CD4-positive, alpha-beta T cell treated with Interleukin-17A for 4 hours (primary cell): ENCODE measurements around the gene NAA10.
"Not testable (repeated sequence)": the region's sequence is repeated elsewhere in the genome, so short reads cannot be mapped to it uniquely, and the experiment has no call there.

Source experiments
- DNase-seq: peaks from one replicate; pipeline ENCODE4 v3.0.0-alpha.2; 2020; ENCODE audit warnings: mixed read lengths

NAA10 gene

GRCh38 chrX:153934762-153935325 is at the start of gene NAA10:
TSS of gene NAA10 (minus strand) at chrX:153935037. CDS start at chrX:153934904, 133 bp downstream.
- peak; percentile 73 for DNase-seq

GRCh38 chrX:153983321-153983801 is 48.5 kb upstream of the NAA10 start:
- DNase-seq: peak; percentile 33

- peak; percentile 80 for DNase-seq
Observed at GRCh38 chrX:153981771-153982533, 47.1 kb upstream of the NAA10 start.

- DNase-seq: no peak
Observed at GRCh38 chrX:153981231-153981630, 46.4 kb upstream of the NAA10 start.

GRCh38 chrX:153980394-153980793 is 45.6 kb upstream of the NAA10 start:
- DNase-seq: not testable (repeated sequence)

DNA sequence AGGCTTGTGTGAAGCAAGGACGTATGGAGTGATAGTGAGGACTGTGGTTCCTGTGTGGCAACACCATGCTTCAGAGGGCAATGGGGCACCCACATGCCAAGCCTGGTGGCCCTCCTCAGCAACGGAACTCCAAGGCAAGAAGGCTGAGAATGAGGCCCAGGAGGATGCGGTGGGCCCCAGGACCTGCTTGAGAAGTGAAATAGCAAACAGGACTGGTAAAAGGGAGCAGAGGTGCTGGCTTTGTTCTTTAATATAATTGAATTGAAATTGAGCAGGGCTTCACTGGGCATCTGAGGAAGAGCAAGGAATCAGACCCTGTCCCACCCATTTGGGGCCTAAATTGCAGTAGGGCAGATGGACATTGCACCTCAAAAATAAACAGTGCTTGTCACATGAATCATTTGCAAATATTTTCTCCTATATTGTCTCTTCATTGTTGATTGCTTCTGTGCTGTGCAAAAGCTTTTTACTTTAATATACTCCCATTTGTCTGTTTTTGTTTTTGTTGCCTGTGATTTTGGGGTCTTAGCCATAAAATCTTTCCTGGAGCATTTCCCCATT is 40.0 kb upstream of the NAA10 start:
- no peak for DNase-seq

- DNase-seq: no peak
Observed at GRCh38 chrX:153974003-153974725, 39.3 kb upstream of the NAA10 start.

DNA sequence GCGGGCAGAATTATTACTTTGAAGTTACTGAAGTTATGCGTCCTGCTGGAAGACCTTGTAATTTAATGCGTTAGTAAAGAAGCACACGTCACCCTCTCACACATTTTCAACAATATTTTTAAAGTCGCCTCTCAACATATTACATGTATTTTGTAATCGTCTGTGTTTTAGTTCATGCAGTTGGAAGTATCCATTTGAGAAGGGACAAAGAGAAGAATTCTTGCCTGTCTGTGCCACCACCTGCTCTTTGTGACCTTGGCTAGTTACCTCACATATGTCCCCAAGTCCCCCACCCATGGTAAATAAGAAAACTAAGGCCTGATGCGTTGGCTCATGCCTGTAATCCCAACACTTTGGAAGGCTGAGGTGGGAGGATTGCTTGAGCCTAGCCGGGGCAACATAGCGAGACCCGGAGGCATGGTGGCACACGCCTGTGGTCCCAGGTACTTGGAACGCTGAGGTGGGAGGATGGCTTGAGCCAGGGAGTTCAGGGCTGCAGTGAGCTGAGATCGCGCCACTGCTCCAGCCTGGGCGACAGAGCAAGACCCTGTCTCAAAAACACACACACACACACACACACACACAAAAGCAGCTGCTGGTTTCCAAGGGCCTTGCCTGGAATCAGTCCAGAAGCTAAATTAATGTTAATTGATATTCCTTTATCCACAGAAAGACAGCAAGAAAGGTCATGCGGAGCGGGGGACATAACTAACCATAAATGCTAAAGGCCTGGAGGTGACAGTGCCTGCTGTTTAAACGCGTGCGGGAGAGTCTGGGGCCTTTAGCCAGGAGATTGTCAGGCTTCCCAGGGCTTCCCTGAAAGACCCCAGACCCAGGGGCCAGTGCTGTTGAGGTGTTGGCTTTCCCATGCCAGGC is 38.5 kb upstream of the NAA10 start:
- no peak for DNase-seq

DNA sequence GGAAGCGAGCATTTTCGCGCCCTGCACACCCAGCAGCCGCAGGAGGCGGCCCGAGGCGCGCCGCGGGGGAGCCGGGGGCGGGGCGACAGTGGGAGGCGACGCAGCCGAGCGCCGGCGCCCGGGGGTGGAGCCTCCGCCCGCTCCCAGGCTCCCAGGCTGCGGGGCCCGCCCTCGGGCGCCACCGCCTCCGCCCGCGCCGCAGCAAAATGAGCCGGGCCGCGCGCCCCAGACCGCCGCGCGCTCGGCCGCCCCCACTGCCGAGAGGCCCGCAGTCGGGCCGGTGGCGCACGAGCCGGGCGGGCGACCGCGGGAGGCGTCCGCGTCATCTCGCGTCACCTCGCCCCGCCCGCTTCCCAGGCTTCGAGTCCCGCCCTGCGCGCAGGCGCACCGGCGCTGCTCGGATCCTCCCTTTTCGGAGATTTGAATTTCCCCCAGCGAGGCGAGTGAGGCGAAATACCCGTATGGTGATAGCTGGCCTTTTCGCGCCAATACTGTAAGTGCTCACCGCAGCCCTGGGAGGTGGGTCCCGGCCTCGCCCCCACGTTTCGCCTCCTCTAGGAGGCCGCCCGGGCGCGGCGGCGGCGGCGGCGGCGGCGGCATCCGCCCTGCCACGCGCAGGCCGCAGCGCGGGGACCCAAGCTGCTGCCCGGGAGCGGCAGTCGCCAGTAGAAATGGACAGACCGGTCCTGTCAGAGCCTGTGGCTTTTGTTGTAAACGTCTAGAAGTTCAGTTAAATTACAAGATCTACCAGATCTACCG is 37.7 kb upstream of the NAA10 start, which contains the start of gene TMEM187:
TSS of gene TMEM187 (plus strand) at position 387 of the 759 bp plus-strand sequence. CDS start 9,309 bp downstream, outside the sequence.
- DNase-seq: peak; percentile 92

DNA sequence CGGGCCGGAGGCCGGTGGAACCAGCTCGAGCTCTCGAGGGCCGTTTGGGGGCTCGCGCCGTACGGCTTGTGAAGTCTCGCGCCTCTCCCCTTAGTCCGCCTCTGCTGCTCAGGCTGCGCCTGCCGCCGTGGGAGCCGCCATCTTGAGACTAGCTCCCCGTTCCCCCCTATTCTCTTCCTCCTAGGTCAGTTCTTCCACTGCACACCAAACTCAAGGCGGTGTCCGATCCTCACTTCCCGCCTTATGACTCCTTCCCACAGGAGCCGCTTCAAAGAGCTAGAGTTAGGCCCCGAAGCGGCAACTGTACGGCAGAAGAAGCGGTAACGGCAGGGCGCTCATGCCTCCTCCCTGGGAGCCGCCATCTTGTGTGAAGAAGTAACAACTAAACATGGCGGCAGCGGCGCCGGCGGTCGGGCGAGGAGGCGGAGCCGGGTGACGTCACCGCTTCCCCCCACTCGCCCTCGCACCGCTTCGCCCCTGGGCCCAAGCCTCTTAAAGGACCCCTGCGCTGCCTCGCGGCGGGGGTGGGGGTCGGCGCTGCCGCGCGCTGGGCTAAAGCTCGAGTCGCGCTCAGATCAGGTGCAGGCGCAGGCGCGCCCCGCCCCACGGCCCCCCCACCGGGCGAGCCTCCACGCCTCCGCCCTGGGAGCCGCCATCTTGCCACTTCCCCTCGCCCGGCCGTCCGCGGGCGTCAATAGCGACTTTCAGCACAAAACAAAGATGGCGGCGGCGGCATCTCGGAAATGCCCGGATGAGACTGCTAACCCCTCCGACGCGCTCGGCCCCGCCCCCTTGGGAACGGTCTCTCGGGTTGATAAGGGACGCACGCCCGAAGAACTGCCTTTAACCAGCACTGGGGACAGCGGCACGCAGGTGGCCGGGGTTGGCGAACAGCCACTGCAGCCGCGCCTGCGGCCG is 36.9 kb upstream of the NAA10 start, which contains the start of gene HCFC1:
TSS of gene HCFC1 (minus strand) at position 369 of the 918 bp plus-strand sequence. CDS start 978 bp downstream, outside the sequence.
- peak; percentile 95 for DNase-seq

DNA sequence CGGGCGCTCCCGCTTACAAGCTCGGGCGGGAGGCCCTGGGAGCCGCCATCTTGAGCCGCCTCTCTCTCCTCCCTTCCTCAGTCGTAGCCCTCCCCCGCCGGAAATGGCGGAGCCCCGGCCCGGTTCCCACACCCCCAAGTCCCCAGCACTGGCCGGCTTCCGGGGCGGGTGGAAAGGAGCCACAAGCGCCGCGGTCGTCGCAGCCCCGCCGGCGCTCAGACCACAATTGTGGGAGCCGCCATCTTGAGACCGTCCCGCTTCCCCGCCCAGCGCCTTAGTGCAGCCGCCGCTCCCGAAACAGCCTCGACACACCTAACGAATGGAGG is 36.2 kb upstream of the NAA10 start:
- DNase-seq: peak; percentile 94

DNA sequence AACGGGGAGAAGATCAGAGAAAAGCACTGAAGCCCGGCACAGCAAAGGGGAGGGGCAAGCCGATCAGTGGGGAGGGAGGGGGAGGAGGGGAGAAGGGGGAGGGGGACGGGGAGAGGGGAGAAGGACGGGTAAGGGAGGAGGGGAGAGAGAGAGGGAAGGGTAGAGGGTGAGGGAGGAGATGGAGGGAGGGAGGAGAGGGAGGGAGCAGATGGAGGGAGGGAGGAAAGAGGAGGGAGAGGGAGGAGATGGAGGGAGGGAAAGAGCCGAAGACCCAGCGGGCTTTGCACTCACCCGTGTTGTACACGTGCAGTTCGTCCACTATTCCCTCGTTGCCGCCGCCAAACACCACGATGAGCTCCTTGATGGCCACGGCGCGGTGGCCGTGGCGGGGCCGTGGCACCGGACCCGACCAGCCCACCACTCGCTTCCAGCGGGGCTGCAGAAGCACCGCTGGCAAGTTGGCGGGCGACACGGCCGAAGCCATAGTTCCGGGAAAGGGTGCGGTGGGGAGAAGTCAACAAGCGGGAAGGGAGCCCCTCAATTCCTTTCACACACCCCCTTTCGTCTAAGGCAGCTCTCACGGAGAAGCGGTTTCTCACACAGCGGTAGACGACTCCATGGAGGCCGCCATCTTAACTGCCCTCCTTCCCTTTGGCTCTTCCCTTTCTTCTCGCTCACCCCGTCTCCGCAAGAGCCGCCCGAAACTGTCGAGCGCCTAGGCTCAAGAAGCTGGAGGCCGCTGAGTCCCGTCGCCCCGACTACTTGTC is 35.7 kb upstream of the NAA10 start:
- DNase-seq: peak; percentile 54

GRCh38 chrX:153969904-153970356 is 35.1 kb upstream of the NAA10 start:
- DNase-seq: peak; percentile 49

- DNase-seq: no peak
Observed at GRCh38 chrX:153969125-153969903, 34.5 kb upstream of the NAA10 start.

DNA sequence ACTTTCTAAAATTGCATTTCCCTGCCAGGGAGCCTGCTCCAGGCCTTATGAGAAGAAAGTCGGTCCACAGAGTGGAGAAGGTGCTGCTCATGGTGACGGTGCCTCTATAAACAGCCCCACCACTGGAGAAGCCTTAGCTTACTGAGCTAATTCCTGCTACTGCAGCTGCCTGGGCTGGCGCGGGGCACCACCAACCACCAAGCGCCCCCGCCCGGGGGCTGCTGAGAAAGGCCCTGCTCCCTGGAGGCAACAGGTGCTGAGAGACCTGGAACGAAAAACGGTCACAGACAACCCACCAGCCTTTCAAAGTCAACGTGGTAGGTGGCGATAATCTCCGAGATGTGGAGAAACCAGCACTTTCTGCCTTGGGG is 33.9 kb upstream of the NAA10 start:
- DNase-seq: peak; percentile 67

DNA sequence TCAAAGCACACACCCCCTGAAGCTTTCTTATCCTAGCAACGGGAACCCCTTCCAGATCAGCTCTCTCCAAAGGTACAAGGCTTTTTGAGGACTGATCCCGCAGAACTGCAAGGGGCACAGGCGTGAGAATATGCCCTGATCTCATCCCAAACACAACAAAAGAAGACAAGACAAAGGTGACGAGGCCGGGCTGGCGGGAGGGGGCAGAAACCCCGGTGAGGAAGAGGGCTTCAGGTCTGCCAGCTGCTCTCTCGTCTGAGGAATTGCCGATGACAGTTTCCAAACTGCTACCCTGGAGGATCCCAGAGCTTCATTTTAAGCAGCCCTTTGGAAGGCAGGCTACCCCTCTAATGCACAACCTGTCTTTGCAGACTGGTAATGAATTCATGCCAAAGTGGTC is 33.4 kb upstream of the NAA10 start:
- no peak for DNase-seq

GRCh38 chrX:153967536-153968224 is 32.8 kb upstream of the NAA10 start:
- peak; percentile 49 for DNase-seq
